Loucy (cell line): Measurements from ENCODE around the gene ZNF436.

Experiments used
- CTCF ChIP-seq: fragments of 200-600 bp; sonication (generic); conservative IDR thresholded peaks from 2 replicates; pipeline ENCODE4 v1.5.1; 2014; ENCODE audit warnings: mild to moderate bottlenecking, antibody characterized with exemption, low read length
- EZH2phosphoT487 ChIP-seq: fragments of 200-600 bp; IDR thresholded peaks from 2 replicates; pipeline ENCODE4 v1.6.1; 2018; ENCODE audit warnings: antibody characterized with exemption, mild to moderate bottlenecking, moderate library complexity, borderline replicate concordance

GRCh38 chr1:23419180-23419579 is 49.5 kb upstream of the ZNF436 start:
- TF ChIP-seq CTCF (no peak), EZH2phosphoT487 (no peak)
